K562 (cell line): Measurements from ENCODE around the gene HNRNPA3. TPM values are rescaled to one million over a fixed set of nuclear protein-coding genes. Genes with fewer than 3 reads are reported as not detected.

Experiments used
- AFF4 ChIP-seq: sonication (generic); formaldehyde crosslinking; IDR thresholded peaks from 2 replicates; pipeline ENCODE4 v1.8.0; 2023; ENCODE audit warnings: mild to moderate bottlenecking, missing genetic modification reagents
- ATF4 ChIP-seq: fragments of 450-650 bp; formaldehyde crosslinking; IDR thresholded peaks from 2 replicates; pipeline ENCODE4 v1.4.0; 2022; ENCODE audit warnings: mild to moderate bottlenecking, moderate library complexity
- CCAR2 ChIP-seq: fragments of 200-400 bp; formaldehyde crosslinking; IDR thresholded peaks from 2 replicates; pipeline ENCODE4 v1.6.1; 2017; ENCODE audit warnings: mild to moderate bottlenecking, low read depth, low read length
- CHAMP1 ChIP-seq: fragments of 450-650 bp; IDR thresholded peaks from 2 replicates; pipeline ENCODE4 v1.6.1; 2016; ENCODE audit warnings: mild to moderate bottlenecking
- DDX20 ChIP-seq: fragments of 450-650 bp; IDR thresholded peaks from 2 replicates; pipeline ENCODE4 v1.6.1; 2016; ENCODE audit warnings: missing genetic modification characterization, low read depth, mild to moderate bottlenecking, missing compliant biosample characterization, moderate library complexity
- GATA2 ChIP-seq: sonication (generic); formaldehyde crosslinking; IDR thresholded peaks from 2 replicates; pipeline ENCODE4 v1.4.0; 2020; ENCODE audit warnings: mild to moderate bottlenecking, missing genetic modification reagents
- GTF2E2 ChIP-seq: fragments of 200-800 bp; sonication (Bioruptor generic); IDR thresholded peaks from 2 replicates; pipeline ENCODE4 v1.6.1; 2016; ENCODE audit warnings: missing genetic modification characterization, missing compliant biosample characterization
- HSF4 ChIP-seq: fragments of 250-450 bp; sonication (Bioruptor Pico); IDR thresholded peaks from 2 replicates; pipeline ENCODE4 v2.1.2; 2022; ENCODE audit warnings: mild to moderate bottlenecking, moderate library complexity, borderline replicate concordance
- PCBP1 ChIP-seq: fragments of 200-400 bp; formaldehyde crosslinking; IDR thresholded peaks from 2 replicates; pipeline ENCODE4 v1.6.1; 2018; ENCODE audit warnings: mild to moderate bottlenecking, low read depth, low read length; ENCODE audit not compliant: poor library complexity, severe bottlenecking
- PML ChIP-seq: IDR thresholded peaks from 2 replicates; pipeline ENCODE4 v1.6.1; 2012; ENCODE audit warnings: low read length, inconsistent platforms
- SREBF1 ChIP-seq: fragments of 150-350 bp; IDR thresholded peaks from 2 replicates; pipeline ENCODE4 v1.6.1; 2014; ENCODE audit warnings: antibody characterized with exemption, low read depth, low read length, borderline replicate concordance
- TAF1 ChIP-seq: IDR thresholded peaks from 2 replicates; pipeline ENCODE4 v1.6.1; 2011; ENCODE audit warnings: mild to moderate bottlenecking, low read length, moderate library complexity; ENCODE audit not compliant: insufficient read depth, control insufficient read depth, severe bottlenecking; ENCODE audit errors: extremely low read depth
- TCF7 ChIP-seq: sonication (generic); IDR thresholded peaks from 2 replicates; pipeline ENCODE4 v1.6.1; 2016; ENCODE audit warnings: antibody characterized with exemption, borderline replicate concordance
- TEAD4 ChIP-seq, 2 experiments: sonication (generic) in 1 of 2; formaldehyde crosslinking in 1 of 2; IDR thresholded peaks; 2 replicates each; pipeline versions ENCODE4 v1.6.1 to v1.8.0; 2012 to 2022; ENCODE audit warnings: borderline replicate concordance in 1 of 2, inconsistent platforms in 1 of 2, low read length in 1 of 2, mild to moderate bottlenecking in 1 of 2, missing genetic modification reagents in 1 of 2
- U2AF1 ChIP-seq: fragments of 200-400 bp; formaldehyde crosslinking; optimal IDR thresholded peaks from 2 replicates; pipeline ENCODE3; 2017; ENCODE audit warnings: mild to moderate bottlenecking, low read depth, low read length, moderate library complexity
- ZFP1 ChIP-seq: fragments of 450-650 bp; formaldehyde crosslinking; IDR thresholded peaks from 2 replicates; pipeline ENCODE4 v1.4.0; 2020; ENCODE audit warnings: mild to moderate bottlenecking, mixed read lengths
- ZNF124 ChIP-seq: sonication (generic); formaldehyde crosslinking; IDR thresholded peaks from 2 replicates; pipeline ENCODE4 v1.8.1; 2022; ENCODE audit warnings: missing genetic modification reagents
- ZNF583 ChIP-seq: fragments of 250-450 bp; sonication (Bioruptor Pico); IDR thresholded peaks from 2 replicates; pipeline ENCODE4 v1.4.0; 2020
- ZNF785 ChIP-seq: fragments of 250-450 bp; sonication (Bioruptor Pico); IDR thresholded peaks from 2 replicates; pipeline ENCODE4 v1.4.0; 2020; ENCODE audit warnings: mild to moderate bottlenecking
- polyA plus RNA-seq, 8 experiments: library from polyadenylated mRNA; depleted of rRNA in 4 of 8; stranded (reverse) in 5 of 8; unstranded in 3 of 8; fragments of >200 nt; fragmentation: Nextera tagmentation in 2 of 8; fragmentation: Illumina TruSeq in 1 of 8; extraction: Ambion mirVana in 2 of 8; extraction: Trizol in 1 of 8; gene quantifications; 2 replicates each; pipeline versions ENCODE4 v1.2.1 to v1.2.3, GENCODE V29; 2011 to 2014; ENCODE audit warnings: inconsistent platforms in 1 of 8, missing spikeins in 1 of 8
- total RNA-seq, 7 experiments: library from RNA; depleted of rRNA in 6 of 7; stranded (reverse); fragments of >200 nt in 6 of 7; fragmentation: Illumina TruSeq in 2 of 7; extraction: Trizol in 2 of 7; gene quantifications; 2 replicates each; pipeline versions ENCODE4 v1.2.1 to v1.2.3, GENCODE V29; 2011 to 2021; ENCODE audit warnings: low replicate concordance in 1 of 7

HNRNPA3 gene
- total and polyA plus RNA-seq, 9 of the 15 experiments (the other 6 are each of a cell fraction or from before 2014, with no cell fraction given): 72.8 to 428 (median 192) TPM

GRCh38 chr2:177165061-177165583 is 47.5 kb upstream of the HNRNPA3 start (continued):
- TF ChIP-seq PML: no peak
- no peak for TF ChIP-seq SREBF1
- no peak for TF ChIP-seq TAF1
- TF ChIP-seq CCAR2: no peak
- peak; percentile 39; the same call in 1 of the 2 replicates for TF ChIP-seq HSF4 (CRISPR knock-in tag)
- no peak for TF ChIP-seq CHAMP1
- TF ChIP-seq GTF2E2 (tag): no peak
- no peak for TF ChIP-seq TCF7
- peak; percentile 53; the same call in 1 of the 2 replicates for TF ChIP-seq DDX20 (tag)
- no peak for TF ChIP-seq TEAD4 (IDR thresholded peaks at IDR 0.05; ENCODE audit: low read length)
- TF ChIP-seq TEAD4 (CRISPR knock-in tag; IDR thresholded peaks at IDR 0.05; ENCODE audit: borderline replicate concordance): no peak
- peak; percentile 85; the same call in 1 of the 2 replicates for TF ChIP-seq ZNF583 (CRISPR knock-in tag)
- TF ChIP-seq ZNF785 (CRISPR knock-in tag): no peak
- TF ChIP-seq U2AF1: no peak
- no peak for TF ChIP-seq ZNF124
- peak; percentile 73 for TF ChIP-seq ATF4 (CRISPR knock-in tag)
- TF ChIP-seq ZFP1 (CRISPR knock-in tag): 0 out of 2 replicates have a peak, but pooled peaks have one; percentile 18
- TF ChIP-seq GATA2: no peak
- no peak for TF ChIP-seq PCBP1
- no peak; the same call in 1 of the 2 replicates for TF ChIP-seq AFF4 (CRISPR knock-in tag)
